HepG2 (cell line): ENCODE data around the gene HAS3.

Source experiments
- KDM5A ChIP-seq: fragments of 200-600 bp; sonication (generic); IDR thresholded peaks from 2 replicates; pipeline ENCODE4 v1.7.0; 2018; ENCODE audit warnings: antibody characterized with exemption, mild to moderate bottlenecking, low read length, borderline replicate concordance
- SCMH1 ChIP-seq: sonication (generic); formaldehyde crosslinking; IDR thresholded peaks from 2 replicates; pipeline ENCODE4 v1.9.0; 2021; ENCODE audit warnings: missing genetic modification reagents, mild to moderate bottlenecking, borderline replicate concordance

DNA sequence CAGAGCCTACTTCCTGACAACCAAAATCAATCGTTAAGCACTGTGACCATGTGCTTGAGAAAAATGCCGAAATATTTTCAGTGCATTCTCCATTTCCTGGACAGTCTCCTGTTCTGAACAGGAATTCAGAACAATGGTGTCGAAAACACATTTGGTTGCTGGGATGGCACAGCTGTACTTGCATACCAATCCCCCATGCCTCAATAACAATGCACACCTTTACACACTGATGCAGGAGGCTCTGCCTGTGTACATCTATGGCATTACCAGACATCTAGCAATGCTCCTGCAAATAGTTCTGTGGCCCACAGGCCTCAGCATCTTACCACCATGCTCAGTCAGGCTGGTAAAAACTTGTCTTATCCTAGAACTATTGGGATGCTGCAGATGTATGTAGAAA lies 20.8 kb downstream of the HAS3 start:
- TF ChIP-seq KDM5A (no peak), SCMH1 (CRISPR knock-in tag) (no peak)
